HG02970 (cell line): ENCODE results near the gene ZNF200.

Source experiments
- ATAC-seq: cut with Tn5 transposase; IDR thresholded peaks from one replicate; pipeline ENCODE4 v1.9.1; 2021; ENCODE audit warnings: mild to moderate bottlenecking, moderate library complexity, moderate number of reproducible peaks; ENCODE audit not compliant: unreplicated experiment, low FRiP score

The ZNF200 gene

GRCh38 chr16:3254309-3254708, 19.4 kb upstream of the ZNF200 start:
- no peak for ATAC-seq

- ATAC-seq = no peak
Observed at GRCh38 chr16:3252967-3253366, 18.0 kb upstream of the ZNF200 start.

GRCh38 chr16:3249451-3249850, 14.5 kb upstream of the ZNF200 start:
- ATAC-seq = no peak

GRCh38 chr16:3249020-3249419, 14.1 kb upstream of the ZNF200 start:
- no peak for ATAC-seq

GRCh38 chr16:3248596-3248995, 13.6 kb upstream of the ZNF200 start:
- no peak for ATAC-seq

- no peak for ATAC-seq
Observed at GRCh38 chr16:3246876-3247275, 11.9 kb upstream of the ZNF200 start.

- ATAC-seq = no peak
Observed at GRCh38 chr16:3246002-3246401, 11.0 kb upstream of the ZNF200 start.

- no peak for ATAC-seq
Observed at GRCh38 chr16:3243882-3244281, 8.9 kb upstream of the ZNF200 start.

- ATAC-seq = no peak
Observed at GRCh38 chr16:3242709-3243108, 7.8 kb upstream of the ZNF200 start.

GRCh38 chr16:3241761-3242160, 6.8 kb upstream of the ZNF200 start:
- no peak for ATAC-seq

- ATAC-seq = no peak
Observed at GRCh38 chr16:3235856-3236669, 1.1 kb upstream of the ZNF200 start.

- ATAC-seq = no peak
Observed at GRCh38 chr16:3234543-3234856, 458 bp downstream of the ZNF200 start.

- no peak for ATAC-seq
Observed at GRCh38 chr16:3223913-3224515, 10.9 kb downstream of the ZNF200 start.

- ATAC-seq = no peak
Observed at GRCh38 chr16:3220839-3221238, 14.1 kb downstream of the ZNF200 start.

GRCh38 chr16:3216263-3216640, 18.7 kb downstream of the ZNF200 start:
- ATAC-seq = no peak

- no peak for ATAC-seq
Observed at GRCh38 chr16:3215601-3216262, 19.2 kb downstream of the ZNF200 start.

- ATAC-seq = no peak
Observed at GRCh38 chr16:3214904-3215600, 19.9 kb downstream of the ZNF200 start.

- ATAC-seq = no peak
Observed at GRCh38 chr16:3212567-3212966, 22.4 kb downstream of the ZNF200 start.

GRCh38 chr16:3212006-3212405, 23.0 kb downstream of the ZNF200 start:
- ATAC-seq = no peak

GRCh38 chr16:3207086-3207953, 27.6 kb downstream of the ZNF200 start:
- no peak for ATAC-seq
